Fibroblast of lung (primary cell): ENCODE data around the gene SDHA.

ENCODE experiments used
- CTCF ChIP-seq, 2 donors: IDR thresholded peaks in 1 of 2; conservative IDR thresholded peaks in 1 of 2; 1 replicate in 1 of 2; 2 replicates in 1 of 2; pipeline ENCODE4 v1.5.1; 2011 to 2012; ENCODE audit warnings: low read length in 2 of 2, control low read depth in 1 of 2, inconsistent platforms in 1 of 2, low read depth in 1 of 2, mild to moderate bottlenecking in 1 of 2
- EZH2 ChIP-seq: IDR thresholded peaks from 2 replicates; pipeline ENCODE4 v1.5.1; 2012; ENCODE audit warnings: low read length, control low read depth, mild to moderate bottlenecking; ENCODE audit errors: missing control alignments

GRCh38 chr5:194102-194501 is 24.0 kb upstream of the SDHA start:
- TF ChIP-seq CTCF (conservative IDR thresholded peaks at IDR 0.05 in 1 of 2, IDR thresholded peaks at IDR 0.05 in 1 of 2; ENCODE audit: low read depth in 1 of 2, low read length in 2 of 2) (no peak), EZH2 (no peak)
